SKM-1 treated with dmso at 0.1 percent for 144 hours (cell line): ENCODE results near the gene DKK1.
"Not testable (repeated sequence)": the region's sequence is repeated elsewhere in the genome, so short reads cannot be mapped to it uniquely, and the experiment has no call there.

Source experiments
- DNase-seq: peaks from one replicate; lab custom pipeline; 2025; ENCODE audit not compliant: unreplicated experiment; lab: John Stamatoyannopoulos, UW

The DKK1 gene

GRCh38 chr10:52365547-52366432 lies 51.7 kb downstream of the DKK1 start:
- DNase-seq: not testable (repeated sequence)
